KMS-11 (cell line): ENCODE results near the gene PTGES3.

Source experiments
- H2AFZ ChIP-seq: fragments of 200-600 bp; sonication (generic); 2 replicates; pipeline ENCODE4 v1.6.1; 2016; ENCODE audit warnings: antibody characterized with exemption, mixed run types, low read depth
- H3K27ac ChIP-seq: fragments of 200-600 bp; sonication (generic); 2 replicates; pipeline ENCODE4 v1.6.1; 2016; ENCODE audit warnings: mild to moderate bottlenecking, mixed run types
- H3K27me3 ChIP-seq: fragments of 200-600 bp; sonication (generic); 2 replicates; pipeline ENCODE4 v1.6.1; 2017; ENCODE audit warnings: mild to moderate bottlenecking, low read depth, mixed run types, moderate library complexity; ENCODE audit not compliant: insufficient read depth
- H3K36me3 ChIP-seq: fragments of 200-600 bp; sonication (generic); 2 replicates; pipeline ENCODE4 v1.6.1; 2017; ENCODE audit warnings: mild to moderate bottlenecking, mixed run types; ENCODE audit not compliant: insufficient read depth
- H3K4me1 ChIP-seq: fragments of 200-600 bp; sonication (generic); 2 replicates; pipeline ENCODE4 v1.6.1; 2016; ENCODE audit warnings: mild to moderate bottlenecking, low read depth, mixed run types; ENCODE audit not compliant: poor library complexity, severe bottlenecking
- H3K4me2 ChIP-seq: fragments of 200-600 bp; sonication (generic); 2 replicates; pipeline ENCODE4 v1.7.0; 2016; ENCODE audit warnings: mild to moderate bottlenecking, mixed run types
- H3K4me3 ChIP-seq: fragments of 200-600 bp; sonication (generic); IDR thresholded peaks from 2 replicates; pipeline ENCODE4 v1.6.1; 2017; ENCODE audit warnings: low read depth, low read length, mixed read lengths; ENCODE audit not compliant: insufficient read depth
- H3K79me2 ChIP-seq: fragments of 200-600 bp; sonication (generic); 2 replicates; pipeline ENCODE4 v1.6.1; 2016; ENCODE audit warnings: low read depth, mixed run types; ENCODE audit not compliant: insufficient read depth
- H3K9ac ChIP-seq: fragments of 200-600 bp; sonication (generic); 2 replicates; pipeline ENCODE4 v1.6.1; 2016; ENCODE audit warnings: mild to moderate bottlenecking, mixed run types
- H4K20me1 ChIP-seq: fragments of 200-600 bp; sonication (generic); 2 replicates; pipeline ENCODE4 v1.6.1; 2016; ENCODE audit warnings: mild to moderate bottlenecking, mixed run types; ENCODE audit not compliant: insufficient read depth
- TF ChIP-seq, protein P1 (sequence below): fragments of 200-600 bp; sonication (generic); conservative IDR thresholded peaks from 2 replicates; pipeline ENCODE4 v1.6.1; 2017; ENCODE audit warnings: low read depth, mild to moderate bottlenecking, antibody characterized with exemption, low read length, moderate library complexity, mixed read lengths

PTGES3 gene

DNA sequence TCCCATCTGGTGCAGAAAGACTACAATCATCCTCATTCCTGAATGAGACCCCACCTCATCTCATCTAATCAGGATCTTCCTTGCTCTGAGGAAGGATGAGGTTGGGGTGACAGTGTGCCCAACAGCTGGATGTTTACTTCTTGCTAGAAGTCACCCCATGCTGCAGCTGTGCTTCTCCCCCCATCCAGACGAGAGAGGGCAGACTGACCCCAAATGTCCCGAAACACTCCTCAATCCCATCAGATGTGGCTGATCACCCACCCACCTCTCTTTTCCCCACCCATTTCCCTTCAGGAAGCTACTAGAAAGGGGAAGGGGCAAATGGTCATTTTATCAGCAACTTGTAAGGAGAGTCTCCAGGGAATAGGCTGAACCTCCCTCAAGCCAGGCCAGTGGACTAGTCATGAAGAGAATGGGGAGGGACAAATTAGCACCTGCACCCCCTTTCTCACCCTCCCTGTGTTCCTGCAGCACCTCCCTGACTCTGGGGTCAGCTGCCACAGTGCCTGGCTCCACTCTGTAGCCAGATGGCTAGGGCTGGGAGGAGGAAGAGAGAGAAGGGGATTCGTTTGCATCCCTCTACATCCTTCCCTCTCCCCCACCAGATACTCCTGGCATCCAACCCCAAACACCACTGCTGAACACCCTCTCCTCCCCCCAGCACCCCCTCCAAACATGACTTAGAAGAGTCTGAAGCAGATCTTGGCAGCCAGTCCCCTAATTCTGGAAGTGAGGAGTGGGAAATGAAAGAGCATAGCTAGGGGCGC is 55.2 kb downstream of the PTGES3 start:
- Histone ChIP-seq H3K4me3 (no peak overlapping the region), H2AFZ (no peak overlapping the region), H4K20me1 (no peaks in the 10 kb centered on the region; the same call in 1 of the 2 replicates), H3K9ac (no peak overlapping the region; the same call in 1 of the 2 replicates), H3K4me2 (peak overlapping the region; percentile 92), H3K4me1 (peaks cover 60% of the 10 kb centered on the region), H3K36me3 (peaks cover 4% of the 10 kb centered on the region; the same call in 1 of the 2 replicates), H3K27ac (no peak overlapping the region; the same call in 1 of the 2 replicates), H3K79me2 (peaks cover 78% of the 10 kb centered on the region), H3K27me3 (no peaks in the 10 kb centered on the region)
- TF ChIP-seq, protein P1, sequence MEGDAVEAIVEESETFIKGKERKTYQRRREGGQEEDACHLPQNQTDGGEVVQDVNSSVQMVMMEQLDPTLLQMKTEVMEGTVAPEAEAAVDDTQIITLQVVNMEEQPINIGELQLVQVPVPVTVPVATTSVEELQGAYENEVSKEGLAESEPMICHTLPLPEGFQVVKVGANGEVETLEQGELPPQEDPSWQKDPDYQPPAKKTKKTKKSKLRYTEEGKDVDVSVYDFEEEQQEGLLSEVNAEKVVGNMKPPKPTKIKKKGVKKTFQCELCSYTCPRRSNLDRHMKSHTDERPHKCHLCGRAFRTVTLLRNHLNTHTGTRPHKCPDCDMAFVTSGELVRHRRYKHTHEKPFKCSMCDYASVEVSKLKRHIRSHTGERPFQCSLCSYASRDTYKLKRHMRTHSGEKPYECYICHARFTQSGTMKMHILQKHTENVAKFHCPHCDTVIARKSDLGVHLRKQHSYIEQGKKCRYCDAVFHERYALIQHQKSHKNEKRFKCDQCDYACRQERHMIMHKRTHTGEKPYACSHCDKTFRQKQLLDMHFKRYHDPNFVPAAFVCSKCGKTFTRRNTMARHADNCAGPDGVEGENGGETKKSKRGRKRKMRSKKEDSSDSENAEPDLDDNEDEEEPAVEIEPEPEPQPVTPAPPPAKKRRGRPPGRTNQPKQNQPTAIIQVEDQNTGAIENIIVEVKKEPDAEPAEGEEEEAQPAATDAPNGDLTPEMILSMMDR, result no peak

DNA sequence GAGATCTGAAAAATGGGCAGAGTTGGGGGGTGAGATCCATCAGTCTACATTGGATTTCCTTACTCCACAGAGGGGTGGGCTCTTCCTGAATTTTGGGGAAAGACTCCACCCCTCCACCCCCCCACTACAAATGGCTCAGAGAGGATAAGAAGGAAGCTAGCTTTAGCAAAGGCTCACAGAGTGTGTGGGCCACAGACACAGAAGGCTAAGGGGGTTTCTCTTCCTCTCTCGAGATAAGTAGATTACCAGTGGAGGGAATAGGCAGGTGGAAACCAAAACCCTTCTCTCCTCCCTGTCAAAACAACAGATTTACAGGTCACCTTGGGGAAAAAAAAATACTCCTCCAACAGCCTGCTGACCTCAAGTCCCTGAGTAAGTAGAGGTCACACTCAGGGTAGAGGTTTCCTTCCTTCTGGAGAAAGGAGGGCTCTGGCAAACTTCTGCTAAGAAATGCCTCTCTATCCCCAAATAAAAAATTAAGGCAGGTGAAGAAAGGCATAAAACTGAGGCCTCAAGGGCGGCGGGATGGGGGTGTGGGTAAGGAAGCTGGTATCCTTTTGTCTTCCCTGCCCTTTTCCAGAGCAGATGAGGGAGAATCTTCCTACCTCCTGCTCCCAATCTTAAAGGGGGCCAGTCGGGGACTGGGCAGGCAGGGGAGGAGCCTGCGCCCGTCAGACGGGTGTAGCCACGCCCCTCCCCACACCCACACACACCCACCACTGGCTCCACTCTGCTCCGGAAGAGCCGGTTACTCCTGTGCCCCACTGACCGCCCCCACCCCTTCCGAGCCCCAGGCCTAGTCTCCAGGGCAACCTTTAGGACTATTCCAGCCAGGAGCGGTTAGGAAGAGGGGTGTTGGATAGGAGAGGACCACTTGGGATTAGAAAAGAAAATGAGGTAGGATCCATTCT is 56.0 kb downstream of the PTGES3 start:
- no peaks in the 10 kb centered on the region; the same call in 1 of the 2 replicates for H4K20me1 ChIP-seq
- H3K27me3 ChIP-seq, result no peaks in the 10 kb centered on the region
- H3K9ac ChIP-seq, result no peak overlapping the region; the same call in 1 of the 2 replicates
- H3K79me2 ChIP-seq, result peaks cover 86% of the 10 kb centered on the region
- peaks cover 60% of the 10 kb centered on the region for H3K4me1 ChIP-seq
- TF ChIP-seq, protein P1, result no peak
- H3K27ac ChIP-seq, result peak overlapping the region; percentile 27; the same call in 1 of the 2 replicates
- no peak overlapping the region for H3K4me3 ChIP-seq
- H3K36me3 ChIP-seq, result no peaks in the 10 kb centered on the region; the same call in 1 of the 2 replicates
- H3K4me2 ChIP-seq, result peak overlapping the region; percentile 92
- no peak overlapping the region for H2AFZ ChIP-seq

- Histone ChIP-seq H3K36me3 (peaks cover 3% of the 10 kb centered on the region; the same call in 1 of the 2 replicates), H3K9ac (peak within 1 kb of the TSS; percentile 82), H3K4me1 (peaks cover 70% of the 10 kb centered on the region), H4K20me1 (no peaks in the 10 kb centered on the region; the same call in 1 of the 2 replicates), H3K27ac (peak within 1 kb of the TSS; percentile 64), H3K79me2 (peaks cover 96% of the 10 kb centered on the region), H3K4me2 (peak within 1 kb of the TSS; percentile 92), H2AFZ (peak within 1 kb of the TSS; percentile 51), H3K27me3 (no peaks in the 10 kb centered on the region), H3K4me3 (peak within 1 kb of the TSS; percentile 89)
- TF ChIP-seq, protein P1, result no peak
Observed at GRCh38 chr12:56630180-56630632, 57.9 kb downstream of the PTGES3 start, which contains the start of gene BAZ2A. Gene BAZ2A, minus strand, starts transcription at chr12:56630326. Its CDS starts 12,796 bp downstream, at chr12:56617530.

DNA sequence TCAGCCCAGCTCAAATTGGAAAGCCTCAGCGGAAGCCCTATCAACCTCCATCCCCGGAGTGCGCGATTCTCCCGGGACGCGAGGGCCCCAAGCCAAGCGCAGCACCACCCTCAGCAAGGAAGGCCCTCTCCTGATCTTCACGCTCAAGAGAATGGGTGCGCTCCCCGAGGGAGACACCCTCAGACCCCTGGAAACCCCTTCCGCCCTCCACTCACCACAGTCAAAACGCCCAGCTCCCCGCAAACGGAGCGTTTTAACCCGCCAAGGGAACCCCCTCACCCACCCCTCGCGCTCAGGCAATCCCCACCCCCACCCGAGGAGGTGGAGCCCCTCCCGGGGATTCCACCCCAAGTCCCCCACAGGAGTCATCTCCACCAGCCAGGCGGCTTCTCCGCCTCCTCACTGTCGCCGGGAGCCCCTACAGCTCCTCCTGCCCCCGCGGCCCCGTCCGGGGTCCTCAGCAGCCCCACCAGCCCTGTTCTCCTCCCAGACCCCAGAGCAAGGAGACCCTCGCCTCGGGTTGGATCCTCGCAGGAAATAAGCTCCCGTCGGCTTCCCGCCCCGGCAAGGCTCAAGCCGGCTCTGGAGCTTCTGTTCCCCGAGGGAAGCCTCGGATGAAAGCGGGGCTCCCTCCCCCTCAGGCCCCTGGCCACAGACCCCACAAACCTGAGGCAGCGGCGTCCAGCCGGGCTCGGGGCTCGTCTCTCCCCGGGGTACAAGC is 58.5 kb downstream of the PTGES3 start:
- H3K9ac ChIP-seq, result peak overlapping the region; percentile 82
- TF ChIP-seq, protein P1, result no peak
- H3K27ac ChIP-seq, result peak overlapping the region; percentile 64
- no peaks in the 10 kb centered on the region; the same call in 1 of the 2 replicates for H4K20me1 ChIP-seq
- no peaks in the 10 kb centered on the region for H3K27me3 ChIP-seq
- H2AFZ ChIP-seq, result peak overlapping the region; percentile 51
- H3K4me2 ChIP-seq, result peak overlapping the region; percentile 92
- H3K4me1 ChIP-seq, result peaks cover 73% of the 10 kb centered on the region
- H3K4me3 ChIP-seq, result peak overlapping the region; percentile 89
- peaks cover 3% of the 10 kb centered on the region; the same call in 1 of the 2 replicates for H3K36me3 ChIP-seq
- peaks cover 98% of the 10 kb centered on the region for H3K79me2 ChIP-seq
